ENCODE measurements around the gene RNF112. TPM values are rescaled to one million over a fixed set of nuclear protein-coding genes. Genes with fewer than 3 reads are reported as not detected.

Gene RNF112
- total RNA-seq, 1 donor from 2014 or later: 0.36 TPM

DNA sequence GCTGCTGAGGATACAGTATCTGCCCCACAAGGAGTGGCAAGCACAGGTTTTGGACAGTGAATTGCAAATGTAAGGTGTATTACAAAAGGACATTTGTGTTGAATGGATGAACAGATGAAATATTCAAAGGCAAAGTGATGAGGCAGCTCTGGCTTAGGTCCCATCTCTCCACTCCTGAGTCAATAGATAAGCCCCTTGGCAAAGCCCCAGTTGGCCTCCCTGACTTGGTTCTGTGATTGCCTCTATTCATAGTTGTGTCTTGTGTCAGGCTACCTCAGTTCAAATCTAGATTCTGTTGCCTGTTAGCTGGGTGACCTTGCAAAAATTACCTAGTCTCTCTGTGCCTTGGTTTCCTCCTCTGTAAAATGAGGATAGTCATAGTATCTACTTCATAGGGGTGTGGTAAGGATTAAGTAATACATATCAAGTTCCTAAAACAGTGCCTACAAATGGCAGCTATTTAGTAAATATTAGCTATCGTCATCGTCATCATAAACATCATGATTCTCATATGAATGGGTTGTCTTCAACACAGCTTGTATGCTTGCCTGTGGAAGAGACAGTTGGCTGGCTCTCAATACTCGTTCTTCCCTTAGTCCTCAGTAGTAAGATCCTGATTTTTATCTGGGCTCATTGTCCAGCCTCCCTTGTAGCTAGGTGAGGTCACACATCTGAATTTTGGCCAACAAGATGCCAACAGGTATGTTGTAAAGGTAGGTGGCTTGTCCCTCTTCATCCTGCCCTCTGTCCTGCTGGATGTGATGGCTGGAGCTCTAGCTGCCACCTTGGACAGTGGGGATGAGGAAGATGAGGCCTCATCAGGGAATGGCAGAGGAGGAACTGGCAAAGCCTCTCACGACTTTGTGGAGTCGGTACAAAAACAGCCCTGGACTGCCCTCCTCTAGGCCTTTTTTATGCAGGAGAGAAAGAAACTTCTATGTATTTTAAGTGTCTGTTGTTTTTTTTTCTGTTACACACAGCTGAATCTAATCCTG lies 21.9 kb upstream of the RNF112 start:
- no peaks in the 10 kb centered on the region for H3K36me3 ChIP-seq (ENCODE audit: insufficient read depth, low read length)
- Mint-ChIP-seq H3K27me3 (ENCODE audit: low read depth, unreplicated experiment) (peaks cover 8% of the 10 kb centered on the region), H3K9me3 (ENCODE audit: unreplicated experiment) (no peaks in the 10 kb centered on the region), H3K4me1 (ENCODE audit: low read depth, unreplicated experiment) (peaks cover 26% of the 10 kb centered on the region), H3K36me3 (ENCODE audit: low read depth, unreplicated experiment) (peaks cover 6% of the 10 kb centered on the region), H3K4me3 (ENCODE audit: unreplicated experiment) (no peak overlapping the region), H3K27ac (ENCODE audit: unreplicated experiment) (no peak overlapping the region)
- no peak overlapping the region for H3K27ac ChIP-seq (ENCODE audit: low read depth, low read length)
- peaks cover 2% of the 10 kb centered on the region for H3K27me3 ChIP-seq (ENCODE audit: insufficient read depth, low read length)
- H3K4me3 ChIP-seq (ENCODE audit: insufficient read depth, low read depth, low read length): no peak overlapping the region
- peaks cover 20% of the 10 kb centered on the region for H4K20me1 ChIP-seq (ENCODE audit: insufficient read depth, low read length)
- H3K79me2 ChIP-seq (ENCODE audit: insufficient read depth, low read length): peaks cover 2% of the 10 kb centered on the region
- TF ChIP-seq EZH2 (IDR thresholded peaks at IDR 0.05; ENCODE audit: insufficient read depth, low read length): no peak
- TF ChIP-seq, protein P1, sequence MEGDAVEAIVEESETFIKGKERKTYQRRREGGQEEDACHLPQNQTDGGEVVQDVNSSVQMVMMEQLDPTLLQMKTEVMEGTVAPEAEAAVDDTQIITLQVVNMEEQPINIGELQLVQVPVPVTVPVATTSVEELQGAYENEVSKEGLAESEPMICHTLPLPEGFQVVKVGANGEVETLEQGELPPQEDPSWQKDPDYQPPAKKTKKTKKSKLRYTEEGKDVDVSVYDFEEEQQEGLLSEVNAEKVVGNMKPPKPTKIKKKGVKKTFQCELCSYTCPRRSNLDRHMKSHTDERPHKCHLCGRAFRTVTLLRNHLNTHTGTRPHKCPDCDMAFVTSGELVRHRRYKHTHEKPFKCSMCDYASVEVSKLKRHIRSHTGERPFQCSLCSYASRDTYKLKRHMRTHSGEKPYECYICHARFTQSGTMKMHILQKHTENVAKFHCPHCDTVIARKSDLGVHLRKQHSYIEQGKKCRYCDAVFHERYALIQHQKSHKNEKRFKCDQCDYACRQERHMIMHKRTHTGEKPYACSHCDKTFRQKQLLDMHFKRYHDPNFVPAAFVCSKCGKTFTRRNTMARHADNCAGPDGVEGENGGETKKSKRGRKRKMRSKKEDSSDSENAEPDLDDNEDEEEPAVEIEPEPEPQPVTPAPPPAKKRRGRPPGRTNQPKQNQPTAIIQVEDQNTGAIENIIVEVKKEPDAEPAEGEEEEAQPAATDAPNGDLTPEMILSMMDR (IDR thresholded peaks at IDR 0.05; ENCODE audit: insufficient read depth, low read depth, low read length): no peak
- no peaks in the 10 kb centered on the region for H3K9me3 ChIP-seq (ENCODE audit: insufficient read depth, low read depth, low read length)
- no peak for DNase-seq (ENCODE audit: low read depth)
- no peak overlapping the region for H3K4me2 ChIP-seq (ENCODE audit: low read length)
- peaks cover 25% of the 10 kb centered on the region for H3K4me1 ChIP-seq (ENCODE audit: insufficient read depth, low read length)
- FAIRE-seq: peak; percentile 13
- H2AFZ ChIP-seq (ENCODE audit: low read depth, low read length): no peak overlapping the region
- H3K9ac ChIP-seq (ENCODE audit: low read length): no peak overlapping the region

DNA sequence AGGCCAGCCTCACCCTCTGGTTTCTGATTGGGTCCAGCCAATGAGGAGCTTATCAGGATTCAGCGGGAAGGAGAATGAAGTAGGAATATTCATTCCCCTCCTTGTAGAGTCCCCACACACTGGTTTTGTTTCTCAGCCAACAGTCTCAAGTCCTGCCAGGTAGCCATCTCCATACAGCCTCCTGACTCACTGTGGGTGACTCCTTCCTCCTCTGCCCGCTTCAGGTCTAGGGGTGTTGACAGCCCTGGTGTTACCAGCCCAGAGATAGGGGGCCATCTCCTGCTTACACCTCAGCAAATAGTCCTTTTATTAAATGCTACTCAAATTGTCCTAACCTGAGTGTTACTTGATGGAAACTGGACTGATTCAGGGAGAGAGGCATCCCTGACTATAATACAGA lies 20.1 kb upstream of the RNF112 start:
- Mint-ChIP-seq H3K4me3 (ENCODE audit: unreplicated experiment) (no peak overlapping the region), H3K27me3 (ENCODE audit: low read depth, unreplicated experiment) (peaks cover 8% of the 10 kb centered on the region), H3K36me3 (ENCODE audit: low read depth, unreplicated experiment) (no peaks in the 10 kb centered on the region), H3K27ac (ENCODE audit: unreplicated experiment) (no peak overlapping the region), H3K4me1 (ENCODE audit: low read depth, unreplicated experiment) (peaks cover 18% of the 10 kb centered on the region), H3K9me3 (ENCODE audit: unreplicated experiment) (no peaks in the 10 kb centered on the region)
- H3K4me2 ChIP-seq (ENCODE audit: low read length): no peak overlapping the region
- peaks cover 2% of the 10 kb centered on the region for H3K27me3 ChIP-seq (ENCODE audit: insufficient read depth, low read length)
- H4K20me1 ChIP-seq (ENCODE audit: insufficient read depth, low read length): peaks cover 4% of the 10 kb centered on the region
- H2AFZ ChIP-seq (ENCODE audit: low read depth, low read length): no peak overlapping the region
- H3K36me3 ChIP-seq (ENCODE audit: insufficient read depth, low read length): no peaks in the 10 kb centered on the region
- no peak for DNase-seq (ENCODE audit: low read depth)
- no peak for FAIRE-seq
- no peak overlapping the region for H3K4me3 ChIP-seq (ENCODE audit: insufficient read depth, low read depth, low read length)
- H3K79me2 ChIP-seq (ENCODE audit: insufficient read depth, low read length): no peaks in the 10 kb centered on the region
- H3K27ac ChIP-seq (ENCODE audit: low read depth, low read length): no peak overlapping the region
- H3K9ac ChIP-seq (ENCODE audit: low read length): no peak overlapping the region
- no peaks in the 10 kb centered on the region for H3K9me3 ChIP-seq (ENCODE audit: insufficient read depth, low read depth, low read length)
- TF ChIP-seq, protein P1 (IDR thresholded peaks at IDR 0.05; ENCODE audit: insufficient read depth, low read depth, low read length): no peak
- no peak for TF ChIP-seq EZH2 (IDR thresholded peaks at IDR 0.05; ENCODE audit: insufficient read depth, low read length)
- peaks cover 20% of the 10 kb centered on the region for H3K4me1 ChIP-seq (ENCODE audit: insufficient read depth, low read length)

DNA sequence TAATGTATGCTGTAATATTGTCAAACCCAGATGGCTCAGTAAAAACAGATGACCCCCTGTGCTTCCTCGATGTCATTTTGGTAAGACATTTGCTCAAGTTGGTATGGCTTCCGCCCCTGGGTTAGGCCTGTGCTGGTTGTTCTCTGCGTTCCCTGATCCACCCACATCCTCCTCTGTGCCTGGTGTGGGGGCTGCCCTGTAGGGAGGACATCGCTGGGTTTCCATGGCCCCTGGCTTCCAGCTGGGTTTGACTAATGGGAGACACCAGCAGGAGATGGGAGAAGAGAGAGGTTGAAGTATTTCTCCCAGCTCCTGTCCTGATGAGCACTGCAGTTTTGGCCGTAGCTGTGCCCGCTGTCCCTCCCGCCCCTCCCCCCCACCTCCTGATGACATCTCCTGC lies 19.6 kb upstream of the RNF112 start:
- H3K27me3 ChIP-seq (ENCODE audit: insufficient read depth, low read length): peaks cover 2% of the 10 kb centered on the region
- no peaks in the 10 kb centered on the region for H3K9me3 Mint-ChIP-seq (ENCODE audit: unreplicated experiment)
- H3K27me3 Mint-ChIP-seq (ENCODE audit: low read depth, unreplicated experiment): peaks cover 8% of the 10 kb centered on the region
- no peaks in the 10 kb centered on the region for H3K9me3 ChIP-seq (ENCODE audit: insufficient read depth, low read depth, low read length)
- no peak overlapping the region for H3K4me3 Mint-ChIP-seq (ENCODE audit: unreplicated experiment)
- no peaks in the 10 kb centered on the region for H3K79me2 ChIP-seq (ENCODE audit: insufficient read depth, low read length)
- H3K4me2 ChIP-seq (ENCODE audit: low read length): no peak overlapping the region
- peaks cover 13% of the 10 kb centered on the region for H3K4me1 Mint-ChIP-seq (ENCODE audit: low read depth, unreplicated experiment)
- no peaks in the 10 kb centered on the region for H3K36me3 Mint-ChIP-seq (ENCODE audit: low read depth, unreplicated experiment)
- no peak overlapping the region for H3K9ac ChIP-seq (ENCODE audit: low read length)
- H3K27ac ChIP-seq (ENCODE audit: low read depth, low read length): no peak overlapping the region
- H3K36me3 ChIP-seq (ENCODE audit: insufficient read depth, low read length): no peaks in the 10 kb centered on the region
- no peak for FAIRE-seq
- peaks cover 16% of the 10 kb centered on the region for H3K4me1 ChIP-seq (ENCODE audit: insufficient read depth, low read length)
- no peak overlapping the region for H3K27ac Mint-ChIP-seq (ENCODE audit: unreplicated experiment)
- no peaks in the 10 kb centered on the region for H4K20me1 ChIP-seq (ENCODE audit: insufficient read depth, low read length)
- H3K4me3 ChIP-seq (ENCODE audit: insufficient read depth, low read depth, low read length): no peak overlapping the region
- TF ChIP-seq EZH2 (IDR thresholded peaks at IDR 0.05; ENCODE audit: insufficient read depth, low read length): no peak
- TF ChIP-seq, protein P1 (IDR thresholded peaks at IDR 0.05; ENCODE audit: insufficient read depth, low read depth, low read length): no peak
- H2AFZ ChIP-seq (ENCODE audit: low read depth, low read length): no peak overlapping the region
- no peak for DNase-seq (ENCODE audit: low read depth)

All from astrocyte (in vitro differentiated cells and primary cell).